Astrocyte (in vitro differentiated cells and primary cell): Measurements from ENCODE around the gene CDH13. TPM values are rescaled to one million over a fixed set of nuclear protein-coding genes. Genes with fewer than 3 reads are reported as not detected.

Experiments
- DNase-seq: peaks from one replicate; pipeline ENCODE4 v3.0.0-alpha.2; 2010; ENCODE audit warnings: low read depth
- FAIRE-seq: peaks from 2 replicates; lab custom pipeline; 2011; peaks lifted over from hg19 to GRCh38; lab: Jason Lieb, UNC
- H2AFZ ChIP-seq: 2 replicates; pipeline ENCODE4 v1.6.0; 2012; ENCODE audit warnings: low read depth, low read length, inconsistent platforms
- H3K27ac ChIP-seq: 2 replicates; pipeline ENCODE4 v1.5.1; 2011; ENCODE audit warnings: low read depth, low read length, inconsistent platforms
- H3K27me3 ChIP-seq: 2 replicates; pipeline ENCODE4 v1.6.0; 2011; ENCODE audit warnings: low read length, inconsistent platforms; ENCODE audit not compliant: insufficient read depth
- H3K36me3 ChIP-seq: 2 replicates; pipeline ENCODE4 v1.5.1; 2011; ENCODE audit warnings: low read length, inconsistent platforms; ENCODE audit not compliant: insufficient read depth
- H3K4me1 ChIP-seq: 2 replicates; pipeline ENCODE4 v1.5.1; 2011; ENCODE audit warnings: low read length, inconsistent platforms; ENCODE audit not compliant: insufficient read depth
- H3K4me2 ChIP-seq: 2 replicates; pipeline ENCODE4 v1.6.0; 2012; ENCODE audit warnings: low read length, inconsistent platforms
- H3K4me3 ChIP-seq: 2 replicates; pipeline ENCODE4 v1.5.1; 2011; ENCODE audit warnings: low read depth, mild to moderate bottlenecking, low read length, inconsistent platforms; ENCODE audit not compliant: insufficient read depth
- H3K79me2 ChIP-seq: 2 replicates; pipeline ENCODE4 v1.6.0; 2012; ENCODE audit warnings: mild to moderate bottlenecking, low read length, inconsistent platforms; ENCODE audit not compliant: insufficient read depth
- H3K9ac ChIP-seq: 2 replicates; pipeline ENCODE4 v1.6.0; 2012; ENCODE audit warnings: mild to moderate bottlenecking, low read length, inconsistent platforms
- H3K9me3 ChIP-seq: 2 replicates; pipeline ENCODE4 v1.5.1; 2012; ENCODE audit warnings: low read depth, mild to moderate bottlenecking, low read length, inconsistent platforms; ENCODE audit not compliant: insufficient read depth
- H4K20me1 ChIP-seq: 2 replicates; pipeline ENCODE4 v1.6.0; 2012; ENCODE audit warnings: low read length, inconsistent platforms; ENCODE audit not compliant: insufficient read depth
- H3K27ac Mint-ChIP-seq: one replicate; pipeline ENCODE4 v1.8.0; 2021; ENCODE audit warnings: mild to moderate bottlenecking, mixed read lengths; ENCODE audit not compliant: unreplicated experiment
- H3K27me3 Mint-ChIP-seq: one replicate; pipeline ENCODE4 v1.8.0; 2021; ENCODE audit warnings: low read depth, mixed read lengths; ENCODE audit not compliant: unreplicated experiment
- H3K36me3 Mint-ChIP-seq: one replicate; pipeline ENCODE4 v1.8.0; 2021; ENCODE audit warnings: low read depth, mixed read lengths; ENCODE audit not compliant: unreplicated experiment
- H3K4me1 Mint-ChIP-seq: one replicate; pipeline ENCODE4 v1.8.0; 2021; ENCODE audit warnings: low read depth, mixed read lengths; ENCODE audit not compliant: unreplicated experiment
- H3K4me3 Mint-ChIP-seq: one replicate; pipeline ENCODE4 v1.8.0; 2021; ENCODE audit warnings: mild to moderate bottlenecking, moderate library complexity, mixed read lengths; ENCODE audit not compliant: unreplicated experiment
- H3K9me3 Mint-ChIP-seq: one replicate; pipeline ENCODE4 v1.8.0; 2021; ENCODE audit warnings: mild to moderate bottlenecking, mixed read lengths; ENCODE audit not compliant: unreplicated experiment
- EZH2 ChIP-seq: IDR thresholded peaks from 2 replicates; pipeline ENCODE4 v1.6.1; 2012; ENCODE audit warnings: mild to moderate bottlenecking, low read length, inconsistent platforms; ENCODE audit not compliant: insufficient read depth
- total RNA-seq: library from RNA; stranded (reverse); gene quantifications from 2 replicates; pipeline ENCODE4 v1.2.1, GENCODE V29; 2021
- TF ChIP-seq, protein P1 (sequence below): IDR thresholded peaks from 2 replicates; pipeline ENCODE4 v1.5.1; 2011; ENCODE audit warnings: low read depth, mild to moderate bottlenecking, inconsistent platforms, low read length, moderate library complexity; ENCODE audit not compliant: insufficient read depth

Gene CDH13
- total RNA-seq, 1 donor from 2014 or later = 41.7 TPM

DNA sequence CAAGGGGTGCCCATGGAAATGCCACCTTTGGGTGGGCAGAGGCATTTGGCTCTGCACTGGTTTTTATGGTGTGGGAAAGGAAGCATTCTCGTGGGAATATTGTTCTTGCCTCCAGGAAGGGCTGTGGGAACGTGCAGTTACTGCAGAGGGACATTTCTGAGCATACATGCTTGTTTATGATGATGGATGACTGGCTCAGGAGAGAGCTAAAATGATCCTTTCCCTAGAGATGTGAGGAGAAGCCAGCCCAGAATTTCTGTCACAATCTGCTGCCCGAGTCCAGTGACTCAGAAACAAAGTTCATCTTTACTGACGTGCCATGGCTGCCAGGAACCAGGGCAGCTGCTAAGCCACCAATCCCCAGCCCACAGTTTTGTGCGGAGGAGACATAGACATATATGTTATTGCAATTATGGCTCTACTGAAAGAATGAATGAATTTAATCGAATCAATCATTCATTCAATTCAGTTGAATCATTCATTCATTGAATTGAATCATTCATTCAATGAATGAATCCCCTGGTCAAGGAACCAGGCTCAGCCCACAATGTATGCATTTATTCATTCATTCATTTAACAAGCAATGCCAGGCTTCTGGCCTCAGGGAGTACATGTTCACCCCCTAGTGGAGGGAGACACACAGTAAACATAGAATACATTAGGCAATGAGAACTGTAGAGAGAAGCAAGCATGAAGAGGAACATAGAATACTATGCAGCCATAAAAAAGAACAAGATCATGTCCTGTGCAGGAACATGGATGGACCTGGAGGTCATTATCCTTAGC is 766.6 kb downstream of the CDH13 start:
- H3K9me3 Mint-ChIP-seq = peaks cover 7% of the 10 kb centered on the region
- Histone ChIP-seq H3K4me3 (no peak overlapping the region), H3K36me3 (no peaks in the 10 kb centered on the region), H3K9ac (no peak overlapping the region), H3K27me3 (no peaks in the 10 kb centered on the region), H3K4me2 (no peak overlapping the region), H3K4me1 (no peaks in the 10 kb centered on the region), H3K9me3 (no peaks in the 10 kb centered on the region), H3K27ac (no peak overlapping the region), H4K20me1 (no peaks in the 10 kb centered on the region), H2AFZ (no peak overlapping the region), H3K79me2 (no peaks in the 10 kb centered on the region)
- H3K27ac Mint-ChIP-seq = no peak overlapping the region
- DNase-seq (peak; percentile 56), FAIRE-seq (no peak)
- H3K4me1 Mint-ChIP-seq = peaks cover 5% of the 10 kb centered on the region
- no peak overlapping the region for H3K4me3 Mint-ChIP-seq
- no peaks in the 10 kb centered on the region for H3K36me3 Mint-ChIP-seq
- TF ChIP-seq, protein P1, sequence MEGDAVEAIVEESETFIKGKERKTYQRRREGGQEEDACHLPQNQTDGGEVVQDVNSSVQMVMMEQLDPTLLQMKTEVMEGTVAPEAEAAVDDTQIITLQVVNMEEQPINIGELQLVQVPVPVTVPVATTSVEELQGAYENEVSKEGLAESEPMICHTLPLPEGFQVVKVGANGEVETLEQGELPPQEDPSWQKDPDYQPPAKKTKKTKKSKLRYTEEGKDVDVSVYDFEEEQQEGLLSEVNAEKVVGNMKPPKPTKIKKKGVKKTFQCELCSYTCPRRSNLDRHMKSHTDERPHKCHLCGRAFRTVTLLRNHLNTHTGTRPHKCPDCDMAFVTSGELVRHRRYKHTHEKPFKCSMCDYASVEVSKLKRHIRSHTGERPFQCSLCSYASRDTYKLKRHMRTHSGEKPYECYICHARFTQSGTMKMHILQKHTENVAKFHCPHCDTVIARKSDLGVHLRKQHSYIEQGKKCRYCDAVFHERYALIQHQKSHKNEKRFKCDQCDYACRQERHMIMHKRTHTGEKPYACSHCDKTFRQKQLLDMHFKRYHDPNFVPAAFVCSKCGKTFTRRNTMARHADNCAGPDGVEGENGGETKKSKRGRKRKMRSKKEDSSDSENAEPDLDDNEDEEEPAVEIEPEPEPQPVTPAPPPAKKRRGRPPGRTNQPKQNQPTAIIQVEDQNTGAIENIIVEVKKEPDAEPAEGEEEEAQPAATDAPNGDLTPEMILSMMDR = peak; percentile 30
- no peak for TF ChIP-seq EZH2
- no peaks in the 10 kb centered on the region for H3K27me3 Mint-ChIP-seq

DNA sequence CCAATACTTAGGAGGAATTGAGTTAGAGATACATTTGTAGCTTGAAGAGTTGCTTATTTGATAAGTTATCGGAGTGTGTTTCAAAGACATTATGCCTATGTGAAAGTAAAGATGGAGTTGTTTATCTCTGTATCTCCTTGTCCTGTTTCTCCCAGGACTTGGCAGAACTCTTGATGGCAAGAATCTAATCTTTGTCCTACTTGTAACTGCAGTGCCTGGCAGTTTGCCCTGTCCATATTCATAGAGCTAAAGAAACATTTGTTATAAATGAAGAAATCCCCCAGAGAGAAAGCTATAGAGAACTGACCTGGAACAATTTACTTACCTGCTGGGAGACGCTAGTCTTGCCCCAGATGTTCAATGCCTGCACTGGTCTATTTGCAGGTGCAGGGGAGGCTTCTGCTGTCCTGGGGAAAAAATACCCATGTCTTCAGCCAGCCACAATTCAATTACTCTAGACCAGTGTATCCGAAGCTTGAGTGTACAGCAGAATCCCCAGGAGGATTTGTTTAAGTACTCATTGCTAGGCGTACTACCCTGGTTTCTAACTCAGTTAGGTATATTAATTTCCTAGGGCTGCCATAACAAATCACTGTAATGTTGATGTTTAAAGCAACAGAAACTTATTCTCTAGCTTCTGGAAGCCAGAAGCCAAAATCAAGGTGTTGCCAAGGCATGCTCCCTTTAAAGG is 771.0 kb downstream of the CDH13 start:
- no peaks in the 10 kb centered on the region for H3K36me3 Mint-ChIP-seq
- Histone ChIP-seq H3K27me3 (no peaks in the 10 kb centered on the region), H3K79me2 (no peaks in the 10 kb centered on the region), H3K9ac (no peak overlapping the region), H3K36me3 (no peaks in the 10 kb centered on the region), H3K4me3 (no peak overlapping the region), H3K4me2 (no peak overlapping the region), H3K9me3 (no peaks in the 10 kb centered on the region), H4K20me1 (no peaks in the 10 kb centered on the region), H3K27ac (no peak overlapping the region), H3K4me1 (peaks cover 8% of the 10 kb centered on the region), H2AFZ (no peak overlapping the region)
- FAIRE-seq (no peak), DNase-seq (no peak)
- H3K27me3 Mint-ChIP-seq = no peaks in the 10 kb centered on the region
- H3K27ac Mint-ChIP-seq = no peak overlapping the region
- peaks cover under 1% of the 10 kb centered on the region for H3K4me1 Mint-ChIP-seq
- TF ChIP-seq, protein P1 = no peak
- TF ChIP-seq EZH2 = no peak
- peaks cover 5% of the 10 kb centered on the region for H3K9me3 Mint-ChIP-seq
- H3K4me3 Mint-ChIP-seq = no peak overlapping the region
